CD4-positive, alpha-beta T cell (primary cell): Measurements from ENCODE around the gene MSRB2. TPM values are rescaled to one million over a fixed set of nuclear protein-coding genes. Genes with fewer than 3 reads are reported as not detected.

Experiments used
- ATAC-seq: fragments of 200-7000 bp; cut with Tn5 transposase; one replicate; pipeline ENCODE4 v1.10.0; 2022; ENCODE audit warnings: mild to moderate bottlenecking; ENCODE audit not compliant: poor library complexity
- CTCF ChIA-PET: fragments of 350-600 bp; sonication (Branson Sonifier 250); formaldehyde crosslinking; loops from one replicate; lab custom pipeline; 2021; ENCODE audit warnings: antibody characterized with exemption, inconsistent platforms; lab: Charles Lee
- POLR2A ChIA-PET: fragments of 350-600 bp; sonication (Branson Sonifier 250); formaldehyde crosslinking; loops from one replicate; lab custom pipeline; 2021; ENCODE audit warnings: antibody characterized with exemption, inconsistent platforms; lab: Charles Lee
- DNase-seq, 14 experiments: peaks; one replicate each; pipeline ENCODE4 v3.0.0-alpha.2; 2013 to 2020; ENCODE audit warnings: mixed read lengths in 2 of 14
- H3K27ac ChIP-seq, 2 donors: one replicate each; pipeline versions ENCODE4 v1.5.1 to v1.7.0; 2013; ENCODE audit warnings: low read length in 2 of 2, low read depth in 1 of 2, mild to moderate bottlenecking in 1 of 2
- H3K27me3 ChIP-seq, 2 experiments: 1 replicate in 1 of 2; 2 replicates in 1 of 2; pipeline versions ENCODE4 v1.6.1 to v1.7.0; 2013; ENCODE audit warnings: low read length in 2 of 2, control low read depth in 1 of 2, mild to moderate bottlenecking in 1 of 2, moderate library complexity in 1 of 2; ENCODE audit not compliant: insufficient read depth in 2 of 2, control insufficient read depth in 1 of 2
- H3K36me3 ChIP-seq: one replicate; pipeline ENCODE4 v1.6.1; 2013; ENCODE audit warnings: low read length, control low read depth; ENCODE audit not compliant: insufficient read depth
- H3K4me1 ChIP-seq: one replicate; pipeline ENCODE4 v1.6.1; 2013; ENCODE audit warnings: low read length, control low read depth; ENCODE audit not compliant: insufficient read depth
- H3K4me3 ChIP-seq: one replicate; pipeline ENCODE4 v1.5.1; 2013; ENCODE audit warnings: mild to moderate bottlenecking, low read length, moderate library complexity
- H3K9me3 ChIP-seq, 2 experiments: 1 replicate in 1 of 2; 2 replicates in 1 of 2; pipeline versions ENCODE4 v1.6.1 to v1.7.0; 2013; ENCODE audit warnings: low read length in 2 of 2, mild to moderate bottlenecking in 2 of 2, control low read depth in 1 of 2, moderate library complexity in 1 of 2; ENCODE audit not compliant: control insufficient read depth in 1 of 2, insufficient read depth in 1 of 2
- H3K27ac Mint-ChIP-seq: one replicate; pipeline ENCODE4 v1.8.0; 2020; ENCODE audit warnings: mixed read lengths
- H3K27me3 Mint-ChIP-seq: one replicate; pipeline ENCODE4 v1.8.0; 2021; ENCODE audit warnings: mixed read lengths
- H3K36me3 Mint-ChIP-seq: one replicate; pipeline ENCODE4 v1.8.0; 2021; ENCODE audit warnings: low read depth, mixed read lengths
- H3K4me1 Mint-ChIP-seq: one replicate; pipeline ENCODE4 v1.8.0; 2021; ENCODE audit warnings: low read depth, mixed read lengths
- H3K4me3 Mint-ChIP-seq: one replicate; pipeline ENCODE4 v1.8.0; 2020; ENCODE audit warnings: mild to moderate bottlenecking, mixed read lengths
- H3K9me3 Mint-ChIP-seq: one replicate; pipeline ENCODE4 v1.8.0; 2020; ENCODE audit warnings: mixed read lengths
- intact Hi-C, 2 experiments: fragments of 100-400 bp; cut with DNase I in 1 of 2; cut with micrococcal nuclease in 1 of 2; formaldehyde crosslinking; loops; one replicate each; pipeline versions ENCODE4 v1.15.1 to v1.9.0; 2023 to 2025; cut with DNase I, micrococcal nuclease
- total RNA-seq, 174 experiments: library from RNA in 2 of 174; stranded (reverse) in 2 of 174; gene quantifications; one replicate each; pipeline ENCODE4 v1.2.3 and lab custom pipeline; 2021 to 2026
- TF ChIP-seq, protein P1 (sequence below): fragments of 200-600 bp; IDR thresholded peaks from one replicate; pipeline ENCODE4 v1.8.0; 2022; ENCODE audit warnings: antibody characterized with exemption, mild to moderate bottlenecking

MSRB2 gene
- total RNA-seq, 2 experiments from 2014 or later: 0.66 to 1.4 TPM

DNA sequence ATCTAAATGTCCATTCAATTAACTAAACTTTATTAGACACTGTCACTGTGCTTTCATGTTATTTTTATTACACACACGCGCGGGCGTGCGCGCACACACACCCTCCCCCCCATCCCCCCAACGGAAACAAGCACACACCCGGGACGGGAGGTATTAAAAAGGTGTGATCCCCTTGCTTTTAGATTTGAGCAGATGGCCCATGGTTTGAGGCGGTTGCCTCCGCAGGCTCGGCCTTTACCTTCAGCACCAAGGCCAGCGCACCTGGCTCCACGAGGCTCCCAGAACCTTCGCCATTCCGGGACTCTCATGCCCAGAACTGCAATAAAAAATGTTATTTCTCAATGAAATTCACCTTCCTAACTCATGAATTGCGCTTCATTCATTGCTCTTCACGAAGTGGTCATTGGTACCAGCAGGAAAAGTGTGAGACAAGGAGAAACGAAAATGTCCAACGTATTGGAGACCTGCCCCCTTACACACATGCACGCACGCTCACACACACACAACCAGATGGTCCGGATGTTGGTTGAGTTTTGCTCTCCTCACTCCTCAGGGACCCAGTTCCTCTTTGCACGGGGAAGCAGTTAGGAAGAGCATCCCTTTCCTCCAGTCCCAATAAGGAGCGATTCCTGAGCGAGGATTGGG is 76.0 kb downstream of the MSRB2 start:
- H3K27ac Mint-ChIP-seq: no peak overlapping the region

More for the DNA sequence above, 76.0 kb downstream of the MSRB2 start:
- POLR2A ChIA-PET: no interaction called here
- Histone ChIP-seq H3K4me1 (no peaks in the 10 kb centered on the region), H3K4me3 (no peak overlapping the region), H3K27me3 (peaks cover 36 to 75% of the 10 kb centered on the region in 2 experiments), H3K9me3 (peaks cover 0 to 13% of the 10 kb centered on the region in 2 experiments), H3K27ac (no peak overlapping the region), H3K36me3 (no peaks in the 10 kb centered on the region)
- H3K27me3 Mint-ChIP-seq: peaks cover 65% of the 10 kb centered on the region
- no peak for DNase-seq
- TF ChIP-seq, protein P1, sequence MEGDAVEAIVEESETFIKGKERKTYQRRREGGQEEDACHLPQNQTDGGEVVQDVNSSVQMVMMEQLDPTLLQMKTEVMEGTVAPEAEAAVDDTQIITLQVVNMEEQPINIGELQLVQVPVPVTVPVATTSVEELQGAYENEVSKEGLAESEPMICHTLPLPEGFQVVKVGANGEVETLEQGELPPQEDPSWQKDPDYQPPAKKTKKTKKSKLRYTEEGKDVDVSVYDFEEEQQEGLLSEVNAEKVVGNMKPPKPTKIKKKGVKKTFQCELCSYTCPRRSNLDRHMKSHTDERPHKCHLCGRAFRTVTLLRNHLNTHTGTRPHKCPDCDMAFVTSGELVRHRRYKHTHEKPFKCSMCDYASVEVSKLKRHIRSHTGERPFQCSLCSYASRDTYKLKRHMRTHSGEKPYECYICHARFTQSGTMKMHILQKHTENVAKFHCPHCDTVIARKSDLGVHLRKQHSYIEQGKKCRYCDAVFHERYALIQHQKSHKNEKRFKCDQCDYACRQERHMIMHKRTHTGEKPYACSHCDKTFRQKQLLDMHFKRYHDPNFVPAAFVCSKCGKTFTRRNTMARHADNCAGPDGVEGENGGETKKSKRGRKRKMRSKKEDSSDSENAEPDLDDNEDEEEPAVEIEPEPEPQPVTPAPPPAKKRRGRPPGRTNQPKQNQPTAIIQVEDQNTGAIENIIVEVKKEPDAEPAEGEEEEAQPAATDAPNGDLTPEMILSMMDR: no peak
- no peaks in the 10 kb centered on the region for H3K4me1 Mint-ChIP-seq
- CTCF ChIA-PET: no interaction called here
- no peak overlapping the region for H3K4me3 Mint-ChIP-seq
- no peak for ATAC-seq
- H3K9me3 Mint-ChIP-seq: no peaks in the 10 kb centered on the region
- intact Hi-C loops: no loop called here
- H3K36me3 Mint-ChIP-seq: no peaks in the 10 kb centered on the region

Other genes with a start within 250 kb of the MSRB2 start
- not detected for gene ARMC3, start 167.5 kb upstream of the MSRB2 start, total RNA-seq
- not detected for gene PTF1A, start 96.7 kb downstream of the MSRB2 start, total RNA-seq
- not detected for gene C10orf67, start 249.2 kb downstream of the MSRB2 start, total RNA-seq